Erythroblast (primary cell): ENCODE results near the gene CCR9.

Experiments
- GATA1 ChIP-seq: IDR thresholded peaks from 2 replicates; pipeline ENCODE4 v1.6.1; 2011; ENCODE audit warnings: low read depth, mild to moderate bottlenecking, control low read depth, low read length, moderate library complexity
- POLR2A ChIP-seq: IDR thresholded peaks from 2 replicates; pipeline ENCODE4 v1.6.1; 2011; ENCODE audit warnings: mild to moderate bottlenecking, low read length

DNA sequence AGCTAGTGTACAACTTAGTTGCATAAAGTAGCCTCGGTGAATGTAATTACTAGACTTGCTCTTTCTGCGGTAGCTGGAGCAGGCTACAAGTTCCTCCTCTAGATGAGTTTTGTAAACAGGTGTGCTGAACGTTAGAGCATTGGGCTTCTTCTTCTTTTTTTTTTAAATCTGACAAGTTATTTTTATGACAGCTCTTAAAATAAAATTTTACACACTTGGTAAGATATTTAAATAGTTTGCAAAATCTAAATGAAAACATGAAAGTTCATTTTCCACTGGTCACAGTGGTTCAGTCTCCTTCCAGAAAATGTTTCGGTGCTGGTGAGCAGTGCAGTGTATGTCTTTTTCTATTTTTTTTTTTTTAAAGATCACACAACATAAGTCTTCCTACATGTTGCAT, 3.0 kb downstream of the CCR9 start:
- TF ChIP-seq POLR2A = no peak
- no peak for TF ChIP-seq GATA1
